NCI-H2029 treated with DMSO at 0.1 percent for 48 hours (cell line): Measurements from ENCODE around the gene MFAP3.
"Not testable (repeated sequence)": the region's sequence is repeated elsewhere in the genome, so short reads cannot be mapped to it uniquely, and the experiment has no call there.

Experiments used
- DNase-seq: peaks from one replicate; lab custom pipeline; 2025; lab: John Stamatoyannopoulos, UW

MFAP3 gene

GRCh38 chr5:154038707-154039457 lies at the start of gene MFAP3, which contains the start of gene FAM114A2:
MFAP3 (plus strand) TSS chr5:154038967; CDS start chr5:154049723, 10,756 bp downstream.
FAM114A2 (minus strand) TSS chr5:154038910; CDS start chr5:154034953, 3,957 bp downstream.
- DNase-seq: peak; percentile 65

GRCh38 chr5:153991168-153991567 lies 47.6 kb upstream of the MFAP3 start:
- no peak for DNase-seq

GRCh38 chr5:153998010-153998409 lies 40.8 kb upstream of the MFAP3 start:
- no peak for DNase-seq

GRCh38 chr5:153998768-153999167 lies 40.0 kb upstream of the MFAP3 start:
- DNase-seq: no peak

GRCh38 chr5:153999995-154000394 lies 38.8 kb upstream of the MFAP3 start:
- DNase-seq: no peak

- no peak for DNase-seq
Observed at GRCh38 chr5:154000703-154001102, 38.1 kb upstream of the MFAP3 start.

- DNase-seq: no peak
Observed at GRCh38 chr5:154002093-154002492, 36.7 kb upstream of the MFAP3 start.

- no peak for DNase-seq
Observed at GRCh38 chr5:154002511-154003020, 36.2 kb upstream of the MFAP3 start.

GRCh38 chr5:154005648-154006047 lies 33.1 kb upstream of the MFAP3 start:
- no peak for DNase-seq

GRCh38 chr5:154010660-154011059 lies 28.1 kb upstream of the MFAP3 start:
- no peak for DNase-seq

- no peak for DNase-seq
Observed at GRCh38 chr5:154015071-154015693, 23.6 kb upstream of the MFAP3 start.

- not testable (repeated sequence) for DNase-seq
Observed at GRCh38 chr5:154018919-154019318, 19.8 kb upstream of the MFAP3 start.

- DNase-seq: no peak
Observed at GRCh38 chr5:154025951-154026350, 12.8 kb upstream of the MFAP3 start.

GRCh38 chr5:154031937-154032489 lies 6.8 kb upstream of the MFAP3 start:
- no peak for DNase-seq

- no peak for DNase-seq
Observed at GRCh38 chr5:154034944-154035343, 3.8 kb upstream of the MFAP3 start.

GRCh38 chr5:154038261-154038706 lies 483 bp upstream of the MFAP3 start:
- DNase-seq: peak; percentile 46

- no peak for DNase-seq
Observed at GRCh38 chr5:154039458-154039829, 677 bp downstream of the MFAP3 start.

GRCh38 chr5:154042766-154043165 lies 4.0 kb downstream of the MFAP3 start:
- DNase-seq: no peak

GRCh38 chr5:154044099-154044498 lies 5.3 kb downstream of the MFAP3 start:
- no peak for DNase-seq

- no peak for DNase-seq
Observed at GRCh38 chr5:154044581-154044980, 5.8 kb downstream of the MFAP3 start.

- no peak for DNase-seq
Observed at GRCh38 chr5:154046486-154046885, 7.7 kb downstream of the MFAP3 start.

GRCh38 chr5:154047324-154047723 lies 8.6 kb downstream of the MFAP3 start:
- DNase-seq: no peak

GRCh38 chr5:154049636-154050035 lies 10.9 kb downstream of the MFAP3 start:
- DNase-seq: no peak
